Esophagus squamous epithelium (tissue), 5 donors: Measurements from ENCODE around the gene CYP4F22. TPM values are rescaled to one million over a fixed set of nuclear protein-coding genes. Genes with fewer than 3 reads are reported as not detected.

Experiments
- DNase-seq: peaks from one replicate; lab custom pipeline; 2025; lab: John Stamatoyannopoulos, UW
- H3K27ac ChIP-seq, 4 donors: fragments of 200-600 bp; sonication (generic); one replicate each; pipeline ENCODE4 v1.5.1; 2016 to 2019; ENCODE audit warnings: mild to moderate bottlenecking in 1 of 4
- H3K27me3 ChIP-seq, 4 donors: fragments of 200-600 bp; sonication (generic); 1 replicate in 3 of 4; 2 replicates in 1 of 4; pipeline versions ENCODE4 v1.5.1 to v1.6.0; 2017 to 2021; ENCODE audit warnings: antibody characterized with exemption in 1 of 4
- H3K36me3 ChIP-seq, 3 donors: fragments of 200-600 bp; sonication (generic); one replicate each; pipeline ENCODE4 v1.5.1; 2016 to 2019
- H3K4me1 ChIP-seq, 3 donors: fragments of 200-600 bp; sonication (generic); one replicate each; pipeline ENCODE4 v1.5.1; 2017 to 2019
- H3K4me3 ChIP-seq, 4 donors: fragments of 200-600 bp; sonication (generic); 1 replicate in 3 of 4; 2 replicates in 1 of 4; pipeline ENCODE4 v1.5.1; 2016 to 2019; ENCODE audit warnings: mild to moderate bottlenecking in 2 of 4, moderate library complexity in 1 of 4
- H3K9me3 ChIP-seq, 3 donors: fragments of 200-600 bp; sonication (generic); one replicate each; pipeline ENCODE4 v1.5.1; 2016 to 2019
- POLR2A ChIP-seq, 4 donors: fragments of 450-650 bp; IDR thresholded peaks; one replicate each; pipeline ENCODE4 v1.6.1; 2017; ENCODE audit warnings: antibody characterized with exemption in 4 of 4, mild to moderate bottlenecking in 4 of 4, moderate library complexity in 3 of 4
- WGBS, 2 donors: methylation state at CpG; one replicate each; pipeline ENCODE4 v1.1.5; 2018; 5-methylcytosine and 5-hydroxymethylcytosine counted together
- intact Hi-C: fragments of 100-400 bp; cut with DNase I; formaldehyde crosslinking; loops from one replicate; pipeline ENCODE4 v1.15.0; 2022
- total RNA-seq, 4 donors: library from RNA; depleted of rRNA; stranded (reverse); fragments of >200 nt; gene quantifications; one replicate each; pipeline ENCODE4 v1.1.0, GENCODE V29; 2016
- TF ChIP-seq, protein P1 (sequence below), 6 experiments: fragments of 450-650 bp in 4 of 6; fragments of 200-600 bp in 2 of 6; sonication (generic) in 2 of 6; IDR thresholded peaks; one replicate each; pipeline ENCODE4 v1.5.1; 2016 to 2019; ENCODE audit warnings: antibody characterized with exemption in 6 of 6, mild to moderate bottlenecking in 4 of 6, moderate library complexity in 4 of 6
- donor health status: DM: yes; HTN: yes; CAD: no.

Gene CYP4F22
- total RNA-seq, 4 donors from 2014 or later, result 3.2 to 19.4 (median 11.1) TPM

DNA sequence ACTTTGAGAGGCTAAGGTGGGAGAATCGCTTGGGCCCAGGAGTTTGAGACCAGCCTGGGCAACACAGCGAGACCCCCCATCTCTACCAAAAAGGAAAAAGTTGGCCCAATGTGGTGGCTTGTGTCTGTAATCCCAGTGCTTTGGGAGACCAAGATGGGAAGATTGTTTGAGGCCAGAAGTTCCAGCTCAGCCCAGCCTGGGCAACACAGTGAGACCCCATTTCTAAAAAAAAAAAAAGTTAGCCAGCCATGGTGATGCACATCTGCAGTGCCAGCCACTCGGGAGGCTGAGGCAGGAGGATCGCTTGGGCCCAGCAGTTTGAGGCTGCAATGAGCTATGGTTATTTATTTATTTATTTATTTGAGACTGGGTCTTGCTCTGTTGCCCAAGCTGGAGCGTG lies 41.3 kb downstream of the CYP4F22 start:
- H3K9me3 ChIP-seq, result no peaks in the 10 kb centered on the region
- 97 to 98% methylated on average over 5 of the region's 5 CpGs for WGBS, 2 donors
- H3K27ac ChIP-seq, result no peak overlapping the region
- H3K27me3 ChIP-seq, result peaks cover 0 to 54% (median 3%) of the 10 kb centered on the region in 4 donors
- no peak overlapping the region for H3K4me3 ChIP-seq
- TF ChIP-seq, protein P1, sequence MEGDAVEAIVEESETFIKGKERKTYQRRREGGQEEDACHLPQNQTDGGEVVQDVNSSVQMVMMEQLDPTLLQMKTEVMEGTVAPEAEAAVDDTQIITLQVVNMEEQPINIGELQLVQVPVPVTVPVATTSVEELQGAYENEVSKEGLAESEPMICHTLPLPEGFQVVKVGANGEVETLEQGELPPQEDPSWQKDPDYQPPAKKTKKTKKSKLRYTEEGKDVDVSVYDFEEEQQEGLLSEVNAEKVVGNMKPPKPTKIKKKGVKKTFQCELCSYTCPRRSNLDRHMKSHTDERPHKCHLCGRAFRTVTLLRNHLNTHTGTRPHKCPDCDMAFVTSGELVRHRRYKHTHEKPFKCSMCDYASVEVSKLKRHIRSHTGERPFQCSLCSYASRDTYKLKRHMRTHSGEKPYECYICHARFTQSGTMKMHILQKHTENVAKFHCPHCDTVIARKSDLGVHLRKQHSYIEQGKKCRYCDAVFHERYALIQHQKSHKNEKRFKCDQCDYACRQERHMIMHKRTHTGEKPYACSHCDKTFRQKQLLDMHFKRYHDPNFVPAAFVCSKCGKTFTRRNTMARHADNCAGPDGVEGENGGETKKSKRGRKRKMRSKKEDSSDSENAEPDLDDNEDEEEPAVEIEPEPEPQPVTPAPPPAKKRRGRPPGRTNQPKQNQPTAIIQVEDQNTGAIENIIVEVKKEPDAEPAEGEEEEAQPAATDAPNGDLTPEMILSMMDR (IDR thresholded peaks at IDR 0.05), result no peak
- no peak for TF ChIP-seq POLR2A (IDR thresholded peaks at IDR 0.05)
- intact Hi-C loops, result no loop called here
- no peaks in the 10 kb centered on the region for H3K36me3 ChIP-seq
- DNase-seq, result no peak
- peaks cover 7 to 15% (median 9%) of the 10 kb centered on the region in 3 donors for H3K4me1 ChIP-seq

DNA sequence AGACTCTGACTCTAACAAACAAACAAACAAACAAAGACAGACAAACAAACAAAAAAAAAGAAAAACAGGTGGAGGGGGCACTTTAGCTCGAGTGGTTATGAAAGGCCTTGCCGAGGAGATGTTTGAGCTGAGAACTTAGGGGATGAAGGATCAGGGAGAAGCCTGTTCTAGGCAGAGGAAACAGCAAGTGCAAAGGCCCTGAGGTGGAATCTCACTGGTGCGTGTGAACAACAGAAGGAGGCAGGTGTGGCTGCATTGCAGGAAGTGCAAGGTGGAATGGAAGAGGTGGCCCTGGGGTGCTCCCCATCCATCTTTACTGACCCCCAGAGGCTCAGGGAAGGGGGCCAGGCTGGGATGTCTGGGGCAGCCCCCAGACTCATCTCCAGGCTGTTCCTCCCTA lies 41.9 kb downstream of the CYP4F22 start:
- intact Hi-C loops, result loop anchor here (10.0 kb wide), 3 partner anchors 95 to 285 kb away; no protein-coding TSS in a partner anchor
- H3K4me3 ChIP-seq, result no peak overlapping the region
- peaks cover 9 to 18% (median 9%) of the 10 kb centered on the region in 3 donors for H3K4me1 ChIP-seq
- no peaks in the 10 kb centered on the region for H3K36me3 ChIP-seq
- DNase-seq, result no peak
- WGBS, 2 donors, result 43 to 66% methylated on average over 3 of the region's 3 CpGs
- TF ChIP-seq POLR2A (IDR thresholded peaks at IDR 0.05), result no peak
- TF ChIP-seq, protein P1 (IDR thresholded peaks at IDR 0.05), result no peak
- H3K9me3 ChIP-seq, result no peaks in the 10 kb centered on the region
- H3K27ac ChIP-seq, result no peak overlapping the region
- H3K27me3 ChIP-seq, result peaks cover 0 to 56% (median 3%) of the 10 kb centered on the region in 4 donors

DNA sequence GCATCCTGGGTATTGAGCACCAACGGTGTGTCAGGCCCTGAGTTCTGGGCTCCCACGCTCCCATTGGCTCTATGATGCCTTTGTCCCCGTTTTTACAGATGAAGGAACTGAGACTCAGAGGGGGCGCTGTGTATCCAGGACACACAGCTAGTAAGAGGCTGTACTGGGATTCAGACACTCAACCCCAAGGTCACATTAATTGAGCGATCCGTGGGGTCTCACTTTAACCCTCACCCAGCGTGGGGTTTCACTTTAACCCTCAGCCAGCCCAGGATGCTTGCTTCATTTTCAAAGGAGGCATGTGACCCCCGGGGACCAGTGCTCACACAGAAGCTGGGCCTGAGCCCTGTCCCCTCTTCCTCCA lies 42.6 kb downstream of the CYP4F22 start:
- Histone ChIP-seq H3K9me3 (no peaks in the 10 kb centered on the region), H3K27ac (peak overlapping the region in 1 of 4 donors; percentile 14), H3K27me3 (peaks cover 0 to 56% (median 3%) of the 10 kb centered on the region in 4 donors), H3K36me3 (no peaks in the 10 kb centered on the region), H3K4me1 (peaks cover 15 to 24% (median 15%) of the 10 kb centered on the region in 3 donors), H3K4me3 (peak overlapping the region in 3 of 4 donors; percentile 30 to 60 (median 35))
- 9 to 16% methylated on average over 7 to 8 of the region's 8 CpGs for WGBS, 2 donors
- intact Hi-C loops, result loop anchor here (10.0 kb wide), 3 partner anchors 96 to 286 kb away; no protein-coding TSS in a partner anchor
- TF ChIP-seq POLR2A (IDR thresholded peaks at IDR 0.05), result no peak
- TF ChIP-seq, protein P1 (IDR thresholded peaks at IDR 0.05), result no peak
- DNase-seq, result no peak

DNA sequence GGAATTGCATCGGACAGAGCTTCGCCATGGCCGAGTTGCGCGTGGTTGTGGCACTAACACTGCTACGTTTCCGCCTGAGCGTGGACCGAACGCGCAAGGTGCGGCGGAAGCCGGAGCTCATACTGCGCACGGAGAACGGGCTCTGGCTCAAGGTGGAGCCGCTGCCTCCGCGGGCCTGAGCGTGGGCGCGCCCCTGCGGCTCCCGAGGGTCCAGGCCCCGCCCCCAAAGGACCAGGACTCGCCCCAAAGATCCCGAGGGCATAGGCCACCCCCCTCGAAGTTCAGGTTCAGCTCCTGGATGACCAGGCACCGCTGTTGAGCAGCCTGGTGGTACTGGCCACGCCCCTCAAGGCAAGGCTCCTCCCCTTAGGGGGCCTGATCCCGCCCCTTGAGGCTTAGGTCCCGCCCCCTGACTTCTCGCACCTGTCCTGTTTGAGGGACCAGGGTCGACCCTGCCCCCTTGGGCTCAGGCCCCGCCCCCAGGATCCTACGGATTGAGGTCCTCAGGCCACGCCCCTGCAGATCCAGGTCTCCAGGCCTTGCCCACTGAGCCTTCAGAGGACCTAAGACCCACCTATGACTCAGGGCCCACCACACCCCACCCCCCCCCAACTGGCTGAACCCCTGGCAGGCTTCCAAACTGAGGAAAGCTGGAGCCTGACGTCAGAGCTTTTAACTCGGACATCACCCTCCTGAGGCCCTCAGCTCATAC lies 43.1 kb downstream of the CYP4F22 start:
- Histone ChIP-seq H3K4me1 (peaks cover 19 to 29% (median 19%) of the 10 kb centered on the region in 3 donors), H3K9me3 (no peaks in the 10 kb centered on the region), H3K4me3 (peak overlapping the region in 3 of 4 donors; percentile 30 to 60 (median 35)), H3K27ac (peak overlapping the region in 1 of 4 donors; percentile 14), H3K27me3 (peaks cover 0 to 56% (median 3%) of the 10 kb centered on the region in 4 donors), H3K36me3 (no peaks in the 10 kb centered on the region)
- no peak for TF ChIP-seq POLR2A (IDR thresholded peaks at IDR 0.05)
- TF ChIP-seq, protein P1 (IDR thresholded peaks at IDR 0.05), result no peak
- intact Hi-C loops, result loop anchor here (10.0 kb wide), 3 partner anchors 97 to 287 kb away; no protein-coding TSS in a partner anchor
- WGBS, 2 donors, result 19% methylated on average over 3 of the region's 40 CpGs; no CpG with 5 or more reads in 1 of the 2 donors
- DNase-seq, result no peak

DNA sequence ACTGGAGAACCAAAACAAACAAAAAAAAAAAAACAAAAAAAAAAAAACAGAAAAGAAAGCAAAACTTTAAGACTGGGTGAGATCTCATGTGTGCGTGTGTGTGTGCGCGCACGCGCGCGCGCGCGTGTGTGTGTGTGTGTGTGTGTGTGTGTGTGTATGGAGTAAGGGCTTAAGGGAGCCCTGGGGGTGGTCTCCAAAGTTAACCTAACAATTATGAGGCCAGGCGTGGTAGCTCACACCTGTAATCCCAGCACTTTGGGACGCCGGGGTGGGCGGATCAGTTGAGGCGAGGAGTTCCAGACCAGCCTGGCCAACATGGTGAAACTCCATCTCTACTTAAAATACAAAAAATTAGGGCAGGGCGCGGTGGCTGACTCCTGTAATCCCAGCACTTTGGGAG lies 46.7 kb downstream of the CYP4F22 start:
- 60 to 69% methylated on average over 15 to 17 of the region's 17 CpGs for WGBS, 2 donors
- no peaks in the 10 kb centered on the region for H3K9me3 ChIP-seq
- intact Hi-C loops, result loop anchor here (5.0 to 10.0 kb wide), 5 partner anchors 100 to 463 kb away; no protein-coding TSS in a partner anchor
- peaks cover 19 to 31% (median 19%) of the 10 kb centered on the region in 3 donors for H3K4me1 ChIP-seq
- no peak overlapping the region for H3K4me3 ChIP-seq
- no peaks in the 10 kb centered on the region for H3K36me3 ChIP-seq
- TF ChIP-seq, protein P1 (IDR thresholded peaks at IDR 0.05), result no peak
- no peak for TF ChIP-seq POLR2A (IDR thresholded peaks at IDR 0.05)
- DNase-seq, result no peak
- H3K27me3 ChIP-seq, result peaks cover 0 to 49% (median 3%) of the 10 kb centered on the region in 4 donors
- no peak overlapping the region for H3K27ac ChIP-seq
